Esophagus muscularis mucosa (tissue), 4 donors: ENCODE measurements around the gene SYNJ2.

Experiments used
- CTCF ChIP-seq, 3 experiments: fragments of 200-600 bp in 2 of 3; fragments of 450-650 bp in 1 of 3; sonication (generic) in 2 of 3; IDR thresholded peaks; one replicate each; pipeline ENCODE4 v1.5.1; 2017 to 2019; ENCODE audit warnings: antibody characterized with exemption in 3 of 3, mild to moderate bottlenecking in 2 of 3, moderate library complexity in 1 of 3
- EP300 ChIP-seq: sonication (generic); formaldehyde crosslinking; IDR thresholded peaks from one replicate; pipeline ENCODE4 v1.6.1; 2017; ENCODE audit warnings: antibody characterized with exemption
- POLR2A ChIP-seq: fragments of 450-650 bp; IDR thresholded peaks from one replicate; pipeline ENCODE4 v1.6.1; 2017; ENCODE audit warnings: antibody characterized with exemption, moderate library complexity, mild to moderate bottlenecking, low read depth
- POLR2AphosphoS5 ChIP-seq, 2 donors: sonication (generic); formaldehyde crosslinking; IDR thresholded peaks; one replicate each; pipeline ENCODE4 v1.6.1; 2017; ENCODE audit warnings: antibody characterized with exemption in 2 of 2

GRCh38 chr6:158066136-158066781 lies 84.6 kb downstream of the SYNJ2 start:
- TF ChIP-seq POLR2A = no peak
- TF ChIP-seq CTCF (IDR thresholded peaks at IDR 0.05) = no peak
- TF ChIP-seq POLR2AphosphoS5 (IDR thresholded peaks at IDR 0.05) = no peak
- no peak for TF ChIP-seq EP300
